Mucosa of descending colon (tissue), 3 donors: ENCODE data around the gene ST8SIA6. TPM values are rescaled to one million over a fixed set of nuclear protein-coding genes. Genes with fewer than 3 reads are reported as not detected.

Experiments used
- ATAC-seq: fragments of 200-7000 bp; cut with Tn5 transposase; one replicate; pipeline ENCODE4 v1.9.1; 2020; ENCODE audit warnings: mild to moderate bottlenecking, moderate library complexity
- DNase-seq, 3 donors: peaks; one replicate each; pipeline ENCODE4 v3.0.0-alpha.2; 2020
- H3K36me3 ChIP-seq: fragments of 200-600 bp; one replicate; pipeline ENCODE4 v1.8.0; 2021; ENCODE audit warnings: low read depth, mild to moderate bottlenecking
- H3K4me1 ChIP-seq: fragments of 200-600 bp; one replicate; pipeline ENCODE4 v1.8.0; 2021; ENCODE audit warnings: low read depth, mild to moderate bottlenecking
- H3K4me3 ChIP-seq: fragments of 200-600 bp; one replicate; pipeline ENCODE4 v1.8.0; 2021; ENCODE audit warnings: mild to moderate bottlenecking
- H3K9me3 ChIP-seq: fragments of 200-600 bp; one replicate; pipeline ENCODE4 v1.8.0; 2021; ENCODE audit warnings: mild to moderate bottlenecking
- intact Hi-C, 2 donors: fragments of 100-400 bp; cut with DNase I in 1 of 2; cut with micrococcal nuclease in 1 of 2; formaldehyde crosslinking; loops; one replicate each; pipeline versions ENCODE4 v1.11.0 to v1.11.1; 2022; cut with DNase I, micrococcal nuclease
- total RNA-seq, 3 donors: library from RNA; stranded (reverse); fragmentation: NEBNext Ultra II Directional in 2 of 3; extraction: Animal tissue kit (Norgen Biotek cat#: 25700) in 2 of 3; gene quantifications; one replicate each; pipeline versions ENCODE4 v1.2.1 to v1.2.4, GENCODE V29; 2021 to 2023
- TF ChIP-seq, protein P1 (sequence below): fragments of 200-600 bp; IDR thresholded peaks from one replicate; pipeline ENCODE4 v1.8.0; 2022; ENCODE audit warnings: antibody characterized with exemption, mild to moderate bottlenecking
- donor health status: DM: no; HTN: no; CAD: no; lungs with moderate emphysema.
- donor health status: DM: no; HTN: no; CAD: no.
- donor health status: DM: no; HTN: yes; CAD: no.

The ST8SIA6 gene
- total RNA-seq, 3 donors from 2014 or later = 1.6 to 4.2 (median 2.2) TPM

DNA sequence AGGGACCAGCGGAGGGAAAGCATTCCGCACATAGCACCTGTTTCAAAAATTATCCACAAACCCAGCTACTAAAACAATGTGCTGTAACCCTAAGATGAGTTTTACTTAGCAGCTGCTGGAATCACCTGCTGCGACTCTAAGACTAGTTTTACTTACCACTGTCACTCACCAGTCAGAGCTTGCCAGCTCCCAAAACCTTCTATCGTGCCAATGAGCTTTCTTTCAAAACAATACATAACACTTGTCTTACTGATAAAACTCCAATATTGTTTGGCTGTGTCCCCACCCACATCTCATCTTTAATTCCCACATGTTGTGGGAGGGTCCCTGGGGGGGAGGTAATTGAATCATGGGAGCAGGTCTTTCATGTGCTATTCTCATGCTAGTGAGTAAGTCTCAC lies 18.4 kb downstream of the ST8SIA6 start:
- DNase-seq = no peak
- no peak for ATAC-seq
- Histone ChIP-seq H3K9me3 (no peaks in the 10 kb centered on the region), H3K4me1 (no peaks in the 10 kb centered on the region), H3K4me3 (no peak overlapping the region), H3K36me3 (no peaks in the 10 kb centered on the region)
- TF ChIP-seq, protein P1, sequence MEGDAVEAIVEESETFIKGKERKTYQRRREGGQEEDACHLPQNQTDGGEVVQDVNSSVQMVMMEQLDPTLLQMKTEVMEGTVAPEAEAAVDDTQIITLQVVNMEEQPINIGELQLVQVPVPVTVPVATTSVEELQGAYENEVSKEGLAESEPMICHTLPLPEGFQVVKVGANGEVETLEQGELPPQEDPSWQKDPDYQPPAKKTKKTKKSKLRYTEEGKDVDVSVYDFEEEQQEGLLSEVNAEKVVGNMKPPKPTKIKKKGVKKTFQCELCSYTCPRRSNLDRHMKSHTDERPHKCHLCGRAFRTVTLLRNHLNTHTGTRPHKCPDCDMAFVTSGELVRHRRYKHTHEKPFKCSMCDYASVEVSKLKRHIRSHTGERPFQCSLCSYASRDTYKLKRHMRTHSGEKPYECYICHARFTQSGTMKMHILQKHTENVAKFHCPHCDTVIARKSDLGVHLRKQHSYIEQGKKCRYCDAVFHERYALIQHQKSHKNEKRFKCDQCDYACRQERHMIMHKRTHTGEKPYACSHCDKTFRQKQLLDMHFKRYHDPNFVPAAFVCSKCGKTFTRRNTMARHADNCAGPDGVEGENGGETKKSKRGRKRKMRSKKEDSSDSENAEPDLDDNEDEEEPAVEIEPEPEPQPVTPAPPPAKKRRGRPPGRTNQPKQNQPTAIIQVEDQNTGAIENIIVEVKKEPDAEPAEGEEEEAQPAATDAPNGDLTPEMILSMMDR = no peak
- intact Hi-C loops = no loop called here

DNA sequence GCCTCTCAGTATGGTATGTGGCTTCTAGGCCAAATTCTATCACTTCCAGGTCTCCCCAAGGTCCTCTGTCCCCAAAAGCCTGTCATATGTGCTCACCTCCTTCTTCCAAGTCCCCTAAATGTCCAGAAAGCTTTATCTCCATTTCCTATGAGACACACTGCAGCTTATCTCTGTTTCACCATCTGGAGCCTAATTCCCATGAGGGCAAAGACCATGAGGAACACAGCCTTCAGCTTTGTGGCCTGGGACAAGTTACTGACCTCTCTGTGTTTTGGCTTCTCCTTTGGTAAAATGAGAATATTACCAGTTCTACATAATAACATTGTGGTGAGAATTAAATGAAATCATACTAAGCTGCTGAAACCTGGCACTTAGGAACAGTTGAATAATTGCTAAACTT lies 19.2 kb downstream of the ST8SIA6 start:
- Histone ChIP-seq H3K9me3 (no peaks in the 10 kb centered on the region), H3K4me1 (no peaks in the 10 kb centered on the region), H3K36me3 (no peaks in the 10 kb centered on the region), H3K4me3 (no peak overlapping the region)
- DNase-seq (no peak), ATAC-seq (peak; percentile 13)
- TF ChIP-seq, protein P1 = no peak
- intact Hi-C loops = no loop called here

DNA sequence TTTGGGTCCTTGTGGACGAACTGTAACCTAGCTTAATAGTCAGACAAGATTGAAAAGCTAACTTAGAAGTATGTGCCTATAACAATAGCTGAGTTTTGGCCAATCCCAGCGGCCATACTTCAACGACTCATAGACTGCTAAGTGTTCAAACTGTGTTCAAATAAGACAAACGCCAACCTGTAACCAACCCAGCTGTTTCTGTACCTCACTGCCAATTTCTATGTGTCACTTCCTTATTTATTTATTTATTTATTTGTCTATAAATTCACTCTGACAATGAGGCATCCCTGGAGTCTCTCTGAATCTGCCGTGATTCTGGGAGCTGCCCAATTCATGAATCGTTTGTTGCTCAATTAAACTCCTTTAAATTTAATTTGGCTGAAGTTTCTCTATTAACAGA lies 21.7 kb downstream of the ST8SIA6 start:
- Histone ChIP-seq H3K36me3 (no peaks in the 10 kb centered on the region), H3K9me3 (no peaks in the 10 kb centered on the region), H3K4me3 (no peak overlapping the region), H3K4me1 (no peaks in the 10 kb centered on the region)
- intact Hi-C loops = no loop called here
- ATAC-seq (no peak), DNase-seq (no peak)
- TF ChIP-seq, protein P1 = no peak

DNA sequence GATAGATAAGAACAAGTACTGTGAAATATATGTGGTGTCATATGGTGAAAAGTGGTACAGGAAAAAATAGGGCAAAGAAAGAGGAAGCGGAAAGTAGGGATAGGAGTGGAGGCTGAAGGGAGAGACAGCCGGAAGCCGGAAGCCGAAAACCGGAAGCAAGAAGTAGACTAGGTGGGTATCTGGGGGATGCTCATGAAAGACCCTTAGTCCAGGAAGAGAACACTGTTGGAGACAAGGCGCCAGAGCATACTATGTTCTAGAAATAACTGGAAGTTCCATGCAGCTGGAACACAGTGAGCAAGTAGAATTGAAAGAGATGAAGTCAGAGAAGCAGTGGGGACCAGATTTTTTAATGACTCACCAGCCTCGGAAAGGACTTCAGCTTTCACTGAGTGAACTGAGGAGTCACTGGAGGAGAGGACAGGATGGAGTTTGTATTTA lies 22.5 kb downstream of the ST8SIA6 start:
- DNase-seq (no peak), ATAC-seq (no peak)
- intact Hi-C loops = no loop called here
- Histone ChIP-seq H3K9me3 (no peaks in the 10 kb centered on the region), H3K36me3 (no peaks in the 10 kb centered on the region), H3K4me3 (no peak overlapping the region), H3K4me1 (no peaks in the 10 kb centered on the region)
- TF ChIP-seq, protein P1 = no peak

DNA sequence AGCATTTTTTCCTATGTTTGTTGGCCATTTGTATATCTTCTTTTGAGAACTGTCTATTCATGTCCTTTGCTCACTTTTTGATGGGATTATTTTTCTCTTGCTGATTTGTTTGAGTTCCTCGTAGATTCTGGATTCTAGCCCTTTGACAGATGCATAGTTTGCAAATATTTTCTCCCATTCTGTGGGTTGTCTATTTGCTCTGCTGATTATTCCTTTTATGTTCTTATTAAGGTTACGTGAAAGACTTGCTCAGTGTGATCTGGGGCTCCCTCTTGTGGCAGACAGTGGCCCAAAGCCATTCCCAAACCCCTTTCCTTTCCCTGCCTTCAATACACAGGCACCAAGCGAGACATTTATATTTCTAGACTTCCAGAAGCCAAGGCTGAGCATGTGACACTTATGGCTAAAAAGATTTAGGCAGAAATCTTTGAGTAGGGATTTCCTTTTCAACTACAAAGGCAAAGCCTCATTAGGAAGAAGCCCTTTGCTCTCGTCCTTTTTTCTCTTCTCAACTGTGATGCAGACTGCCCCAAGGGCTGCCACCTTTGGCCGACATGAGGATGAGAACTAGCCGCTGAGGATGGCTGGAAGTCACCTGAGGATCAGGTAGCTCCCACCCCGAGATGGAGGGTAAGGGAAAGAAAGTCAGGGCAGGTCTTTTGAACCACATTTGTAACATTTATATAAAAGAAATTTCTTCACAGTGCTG lies 23.6 kb downstream of the ST8SIA6 start:
- peak; percentile 72 for ATAC-seq
- Histone ChIP-seq H3K9me3 (no peaks in the 10 kb centered on the region), H3K36me3 (no peaks in the 10 kb centered on the region), H3K4me3 (no peak overlapping the region), H3K4me1 (no peaks in the 10 kb centered on the region)
- TF ChIP-seq, protein P1 = peak; percentile 73
- intact Hi-C loops = no loop called here
- DNase-seq = peak in 2 of 3 donors; percentile 77 to 90
